SK-N-SH (cell line): ENCODE measurements around the gene PXN. TPM values are rescaled to one million over a fixed set of nuclear protein-coding genes. Genes with fewer than 3 reads are reported as not detected.

ENCODE experiments used
- CTCF ChIA-PET: fragments of 300-600, 350-600 bp; formaldehyde crosslinking; extraction: SDS; loops from one replicate; lab custom pipeline; 2021; lab: Yijun Ruan, JAX
- POLR2A ChIA-PET: fragments of 350-600 bp; sonication (Branson Sonifier 250); formaldehyde crosslinking; extraction: SDS; loops from one replicate; lab custom pipeline; 2020; ENCODE audit warnings: antibody characterized with exemption, inconsistent platforms; lab: Yijun Ruan, JAX
- DNase-seq: peaks from one replicate; pipeline ENCODE4 v3.0.0; 2012
- H2AFZ ChIP-seq: fragments of 200-600 bp; sonication (generic); 2 replicates; pipeline ENCODE4 v1.8.1; 2016; ENCODE audit warnings: antibody characterized with exemption, mild to moderate bottlenecking, low read depth
- H3F3A ChIP-seq: fragments of 200-600 bp; sonication (generic); replicated peaks from 2 replicates; pipeline ENCODE3; 2016; ENCODE audit warnings: antibody characterized with exemption, mild to moderate bottlenecking; ENCODE audit not compliant: insufficient read depth
- H3K27ac ChIP-seq, 2 experiments: fragments of 200-500 bp in 1 of 2; fragments of 200-600 bp in 1 of 2; sonication (Bioruptor generic) in 1 of 2; sonication (generic), shearing (Covaris generic) in 1 of 2; 2 replicates each; pipeline versions ENCODE4 v1.5.1 to v1.6.1; 2014 to 2016; ENCODE audit warnings: low read depth in 2 of 2, inconsistent platforms in 1 of 2, low read length in 1 of 2, mild to moderate bottlenecking in 1 of 2, mixed read lengths in 1 of 2
- H3K27me3 ChIP-seq: fragments of 200-600 bp; sonication (generic), shearing (Covaris generic); 2 replicates; pipeline ENCODE4 v1.6.1; 2016; ENCODE audit warnings: mixed run types; ENCODE audit not compliant: insufficient read depth
- H3K36me3 ChIP-seq, 2 experiments: fragments of 200-500 bp in 1 of 2; fragments of 200-600 bp in 1 of 2; sonication (Bioruptor generic) in 1 of 2; sonication (generic) in 1 of 2; replicated peaks in 1 of 2; 2 replicates each; pipeline versions ENCODE3 to v1.5.1; 2014 to 2016; ENCODE audit warnings: low read length in 1 of 2, mild to moderate bottlenecking in 1 of 2; ENCODE audit not compliant: insufficient read depth in 2 of 2, control insufficient read depth in 1 of 2
- H3K4me1 ChIP-seq, 2 experiments: fragments of 200-500 bp in 1 of 2; fragments of 200-600 bp in 1 of 2; sonication (Bioruptor generic) in 1 of 2; sonication (generic), shearing (Covaris generic) in 1 of 2; 2 replicates each; pipeline versions ENCODE4 v1.5.1 to v1.6.1; 2014 to 2016; ENCODE audit warnings: low read depth in 1 of 2, low read length in 1 of 2, mixed run types in 1 of 2; ENCODE audit not compliant: insufficient read depth in 2 of 2, control insufficient read depth in 1 of 2
- H3K4me2 ChIP-seq: fragments of 200-600 bp; sonication (generic), shearing (Covaris generic); 2 replicates; pipeline ENCODE4 v1.6.1; 2017; ENCODE audit warnings: mixed run types
- H3K4me3 ChIP-seq, 2 experiments: fragments of 200-500 bp in 1 of 2; fragments of 200-600 bp in 1 of 2; sonication (Bioruptor generic) in 1 of 2; sonication (generic), shearing (Covaris generic) in 1 of 2; 2 replicates each; pipeline versions ENCODE4 v1.5.1 to v1.8.1; 2014 to 2016; ENCODE audit warnings: low read depth in 2 of 2, inconsistent platforms in 1 of 2, low read length in 1 of 2, mild to moderate bottlenecking in 1 of 2, mixed read lengths in 1 of 2, moderate library complexity in 1 of 2
- H3K79me2 ChIP-seq: fragments of 200-600 bp; sonication (generic); 2 replicates; pipeline ENCODE4 v1.8.1; 2017; ENCODE audit warnings: mild to moderate bottlenecking; ENCODE audit not compliant: insufficient read depth
- H3K9ac ChIP-seq: fragments of 200-600 bp; sonication (generic); 2 replicates; pipeline ENCODE4 v1.6.1; 2017; ENCODE audit warnings: mixed run types
- H3K9me2 ChIP-seq: fragments of 200-600 bp; sonication (generic); 2 replicates; pipeline ENCODE4 v1.6.1; 2017; ENCODE audit warnings: mixed run types
- H3K9me3 ChIP-seq: fragments of 200-600 bp; sonication (generic); 2 replicates; pipeline ENCODE4 v1.6.1; 2017; ENCODE audit warnings: mixed run types, mild to moderate bottlenecking, moderate library complexity
- H4K20me1 ChIP-seq: fragments of 200-600 bp; sonication (generic); 2 replicates; pipeline ENCODE4 v1.6.1; 2017; ENCODE audit warnings: mild to moderate bottlenecking, mixed run types; ENCODE audit not compliant: insufficient read depth
- CHD2 ChIP-seq: fragments of 150-350 bp; IDR thresholded peaks from 2 replicates; pipeline ENCODE4 v1.6.1; 2018; ENCODE audit warnings: low read length; ENCODE audit not compliant: partially characterized antibody
- CTCF ChIP-seq: fragments of 200-600 bp; sonication (generic); IDR thresholded peaks from 2 replicates; pipeline ENCODE4 v1.6.1; 2017; ENCODE audit warnings: antibody characterized with exemption, mild to moderate bottlenecking, moderate library complexity
- EP300 ChIP-seq, 2 experiments: IDR thresholded peaks; 2 replicates each; pipeline versions ENCODE4 v1.4.0 to v1.6.1; 2012; ENCODE audit warnings: borderline replicate concordance in 1 of 2, low read depth in 1 of 2, low read length in 1 of 2
- FOXJ3 ChIP-seq: sonication (generic); formaldehyde crosslinking; IDR thresholded peaks from 2 replicates; pipeline ENCODE4 v1.5.1; 2020; ENCODE audit warnings: mild to moderate bottlenecking, missing genetic modification reagents
- GABPA ChIP-seq: IDR thresholded peaks from 2 replicates; pipeline ENCODE4 v1.4.0; 2012; ENCODE audit warnings: low read depth, mild to moderate bottlenecking
- GATA2 ChIP-seq: sonication (generic); formaldehyde crosslinking; IDR thresholded peaks from 2 replicates; pipeline ENCODE4 v1.5.0; 2020; ENCODE audit warnings: mild to moderate bottlenecking, missing genetic modification reagents
- IRF3 ChIP-seq: fragments of 150-350 bp; IDR thresholded peaks from 2 replicates; pipeline ENCODE4 v1.6.1; 2016; ENCODE audit warnings: mild to moderate bottlenecking, low read depth, low read length
- JUND ChIP-seq: IDR thresholded peaks from 2 replicates; pipeline ENCODE4 v1.4.0; 2012
- MAX ChIP-seq: IDR thresholded peaks from 2 replicates; pipeline ENCODE4 v1.4.0; 2012; ENCODE audit warnings: low read depth
- MEF2A ChIP-seq: IDR thresholded peaks from 2 replicates; pipeline ENCODE4 v1.4.0; 2012; ENCODE audit warnings: low read depth, borderline replicate concordance
- NFIC ChIP-seq: IDR thresholded peaks from 2 replicates; pipeline ENCODE4 v1.4.0; 2012; ENCODE audit warnings: borderline replicate concordance
- NRF1 ChIP-seq: IDR thresholded peaks from 2 replicates; pipeline ENCODE4 v1.6.1; 2012; ENCODE audit warnings: low read depth, mild to moderate bottlenecking, low read length
- PBX3 ChIP-seq: IDR thresholded peaks from 2 replicates; pipeline ENCODE4; 2012
- RXRA ChIP-seq: IDR thresholded peaks from 2 replicates; pipeline ENCODE4 v1.4.0; 2012; ENCODE audit warnings: low read depth, mild to moderate bottlenecking, borderline replicate concordance
- SIN3A ChIP-seq: IDR thresholded peaks from 2 replicates; pipeline ENCODE4 v1.6.1; 2012; ENCODE audit warnings: low read depth, mild to moderate bottlenecking, low read length, moderate library complexity, borderline replicate concordance
- TAF1 ChIP-seq: IDR thresholded peaks from 2 replicates; pipeline ENCODE4 v1.6.1; 2012; ENCODE audit warnings: low read depth, mild to moderate bottlenecking, low read length, moderate library complexity, borderline replicate concordance
- TEAD4 ChIP-seq: IDR thresholded peaks from 2 replicates; pipeline ENCODE4 v1.4.0; 2012; ENCODE audit warnings: mild to moderate bottlenecking, borderline replicate concordance; ENCODE audit not compliant: insufficient read depth
- USF2 ChIP-seq: fragments of 150-350 bp; IDR thresholded peaks from 2 replicates; pipeline ENCODE4 v1.6.1; 2017; ENCODE audit warnings: antibody characterized with exemption, low read length, low read depth, borderline replicate concordance
- YY1 ChIP-seq: IDR thresholded peaks from 2 replicates; pipeline ENCODE4 v1.4.0; 2012; ENCODE audit warnings: low read depth, mild to moderate bottlenecking
- WGBS: methylation state at CpG from one replicate; pipeline ENCODE4 v1.1.6; 2017; ENCODE audit warnings: low lambda C conversion rate; 5-methylcytosine and 5-hydroxymethylcytosine counted together
- polyA plus RNA-seq, 3 experiments: library from polyadenylated mRNA; depleted of rRNA; stranded (reverse); fragments of >200 nt; gene quantifications; 2 replicates each; pipeline ENCODE4 v1.2.3, GENCODE V29; 2012

PXN gene
- polyA plus RNA-seq, 1 of the 3 experiments (the other 2 are of a cell fraction), result 89.0 TPM

GRCh38 chr12:120258323-120258896 lies 7.1 kb downstream of the PXN start:
- WGBS, result 95% methylated on average over 5 of the region's 5 CpGs
- no peaks in the 10 kb centered on the region for H3K27me3 ChIP-seq
- H3K9me3 ChIP-seq, result no peaks in the 10 kb centered on the region
- no peaks in the 10 kb centered on the region for H3K9me2 ChIP-seq
- peaks cover 73% of the 10 kb centered on the region for H4K20me1 ChIP-seq
- H3K9ac ChIP-seq, result no peak overlapping the region
- peaks cover 16 to 53% of the 10 kb centered on the region in 2 experiments; a peak in 3 of 4 replicates for H3K4me1 ChIP-seq
- H3K4me2 ChIP-seq, result peak overlapping the region; percentile 80
- H3K27ac ChIP-seq, result peak overlapping the region in 1 of 2 experiments; percentile 92; a peak in 2 of 4 replicates
- TF ChIP-seq GATA2 (no peak), EP300 (IDR thresholded peaks at IDR 0.05; ENCODE audit: borderline replicate concordance in 1 of 2, low read depth in 1 of 2, low read length in 1 of 2) (no peak), USF2 (no peak), MEF2A (no peak)
- peaks cover 98% of the 10 kb centered on the region for H3K79me2 ChIP-seq
- no peak overlapping the region for H3K4me3 ChIP-seq
- ChIA-PET POLR2A (interaction anchor here (1.8 kb wide), 1 partner anchor 57 kb away, joined by 7 read pairs; the partner anchor contains the start of gene RPLP0), CTCF (interaction anchor here (1.1 to 21.5 kb wide), 4 partner anchors 7 to 57 kb away, joined by 4 to 618 read pairs (median 13); partner anchors contain the start of gene PXN)
- peaks cover 2 to 24% of the 10 kb centered on the region in 2 experiments for H3K36me3 ChIP-seq
- no peak overlapping the region for H2AFZ ChIP-seq
- H3F3A ChIP-seq, result peaks cover 45% of the 10 kb centered on the region
- DNase-seq, result no peak

GRCh38 chr12:120257041-120257821 lies 8.3 kb downstream of the PXN start:
- Histone ChIP-seq H3K36me3 (peaks cover 2 to 30% of the 10 kb centered on the region in 2 experiments), H3K79me2 (peaks cover 98% of the 10 kb centered on the region), H2AFZ (no peak overlapping the region), H3K4me2 (peak overlapping the region; percentile 80), H3K27me3 (no peaks in the 10 kb centered on the region), H3K4me1 (peaks cover 12 to 41% of the 10 kb centered on the region in 2 experiments; a peak in 3 of 4 replicates), H4K20me1 (peaks cover 72% of the 10 kb centered on the region), H3K9ac (peak overlapping the region; percentile 35; the same call in 1 of the 2 replicates), H3K27ac (peak overlapping the region; percentile 62 to 92), H3K4me3 (peak overlapping the region in 1 of 2 experiments; percentile 36; a peak in 1 of 4 replicates), H3K9me2 (no peaks in the 10 kb centered on the region), H3K9me3 (no peaks in the 10 kb centered on the region), H3F3A (peaks cover 45% of the 10 kb centered on the region)
- CTCF ChIA-PET, result interaction anchor here (1.0 to 21.5 kb wide), 5 partner anchors 9 to 56 kb away, joined by 3 to 618 read pairs (median 7); partner anchors contain the start of genes PXN and SIRT4
- 22% methylated on average over 9 of the region's 9 CpGs for WGBS
- POLR2A ChIA-PET, result interaction anchor here (0.8 to 2.4 kb wide), 5 partner anchors 8 to 56 kb away, joined by 3 to 22 read pairs (median 5); partner anchors contain the start of genes PXN, RNU4-1, RNU4-2 and RPLP0
- DNase-seq, result peak; percentile 54
- TF ChIP-seq TAF1 (peak; percentile 29; the same call in 1 of the 2 replicates), PBX3 (peak; percentile 54), SIN3A (peak; percentile 80), CTCF (peak; percentile 25), MAX (peak; percentile 84), IRF3 (no peak), FOXJ3 (CRISPR knock-in tag) (no peak), EP300 (IDR thresholded peaks at IDR 0.05; ENCODE audit: borderline replicate concordance in 1 of 2, low read depth in 1 of 2, low read length in 1 of 2) (peak in 1 of 2 experiments; percentile 78; a peak in 1 of 4 replicates), RXRA (no peak), GATA2 (no peak), JUND (peak; percentile 57), GABPA (no peak), YY1 (peak; percentile 50; the same call in 1 of the 2 replicates), MEF2A (no peak), TEAD4 (peak; percentile 75; the same call in 1 of the 2 replicates), NRF1 (no peak), CHD2 (peak; percentile 79), NFIC (peak; percentile 97)
